LNCaP clone FGC (cell line): ENCODE data around the gene ULBP1.
"Not testable (repeated sequence)": the region's sequence is repeated elsewhere in the genome, so short reads cannot be mapped to it uniquely, and the experiment has no call there.

Experiments used
- DNase-seq: peaks from one replicate; pipeline ENCODE4 v3.0.0-alpha.2; 2011; ENCODE audit warnings: low read depth
- H3K4me3 ChIP-seq: 2 replicates; pipeline ENCODE4 v1.5.1; 2011; ENCODE audit warnings: mild to moderate bottlenecking, low read depth, low read length, control low read depth
- CTCF ChIP-seq: IDR thresholded peaks from 2 replicates; pipeline ENCODE4 v1.5.1; 2012; ENCODE audit warnings: mild to moderate bottlenecking; ENCODE audit not compliant: control insufficient read depth, insufficient read depth; ENCODE audit errors: extremely low read depth

The ULBP1 gene

GRCh38 chr6:149925974-149926777, 37.6 kb upstream of the ULBP1 start:
- H3K4me3 ChIP-seq: peak overlapping the region; percentile 36
- TF ChIP-seq CTCF: peak; percentile 97
- peak; percentile 34 for DNase-seq

- not testable (repeated sequence) for H3K4me3 ChIP-seq, DNase-seq
These were observed 36.7 kb upstream of the ULBP1 start for GRCh38 chr6:149927025-149927424.

- no peak overlapping the region for H3K4me3 ChIP-seq
- DNase-seq: no peak
- no peak for TF ChIP-seq CTCF
These were observed 34.3 kb upstream of the ULBP1 start for GRCh38 chr6:149929422-149929821.

- no peak for TF ChIP-seq CTCF
- DNase-seq: no peak
- no peak overlapping the region for H3K4me3 ChIP-seq
These were observed 32.2 kb upstream of the ULBP1 start for GRCh38 chr6:149931501-149931900.

GRCh38 chr6:149933036-149933435, 30.7 kb upstream of the ULBP1 start:
- no peak for TF ChIP-seq CTCF
- no peak overlapping the region for H3K4me3 ChIP-seq
- no peak for DNase-seq

GRCh38 chr6:149933461-149933860, 30.3 kb upstream of the ULBP1 start:
- TF ChIP-seq CTCF: no peak
- DNase-seq: no peak
- H3K4me3 ChIP-seq: no peak overlapping the region

GRCh38 chr6:149934249-149935156, 29.2 kb upstream of the ULBP1 start:
- peak; percentile 51 for DNase-seq
- no peak overlapping the region for H3K4me3 ChIP-seq
- TF ChIP-seq CTCF: peak; percentile 72
